Effector memory CD4-positive, alpha-beta T cell (primary cell): Measurements from ENCODE around the gene CYSLTR2.

Experiments
- DNase-seq, 3 donors: peaks; one replicate each; pipeline ENCODE4 v3.0.0-alpha.2; 2020
- H3K27ac ChIP-seq: 2 replicates; pipeline ENCODE4 v1.7.0; 2013; ENCODE audit warnings: mild to moderate bottlenecking, low read length, moderate library complexity; ENCODE audit not compliant: insufficient read depth, poor library complexity, severe bottlenecking
- H3K27me3 ChIP-seq: replicated peaks from 2 replicates; pipeline ENCODE4 v1.7.0; 2013; ENCODE audit warnings: mild to moderate bottlenecking, low read length; ENCODE audit not compliant: insufficient read depth, control insufficient read depth, poor library complexity, severe bottlenecking
- H3K36me3 ChIP-seq: 2 replicates; pipeline ENCODE4 v1.7.0; 2013; ENCODE audit warnings: mild to moderate bottlenecking, low read length, moderate library complexity; ENCODE audit not compliant: control insufficient read depth, insufficient read depth
- H3K4me1 ChIP-seq: 2 replicates; pipeline ENCODE4 v1.7.0; 2013; ENCODE audit warnings: low read length, mild to moderate bottlenecking; ENCODE audit not compliant: control insufficient read depth, insufficient read depth, poor library complexity, severe bottlenecking
- H3K4me3 ChIP-seq: 2 replicates; pipeline ENCODE4 v1.7.0; 2013; ENCODE audit warnings: low read length, low read depth, mild to moderate bottlenecking; ENCODE audit not compliant: insufficient read depth, poor library complexity, severe bottlenecking
- H3K9me3 ChIP-seq: 2 replicates; pipeline ENCODE4 v1.7.0; 2013; ENCODE audit warnings: mild to moderate bottlenecking, low read length, moderate library complexity; ENCODE audit not compliant: control insufficient read depth
- total RNA-seq, 3 donors: gene quantifications; one replicate each; lab custom pipeline; 2026; lab: John Stamatoyannopoulos, UW

CYSLTR2 gene
- 8.6 to 11.8 (median 9.0) reads per million in 3 donors for total RNA-seq

- H3K4me3 ChIP-seq, result peak within 1 kb of the TSS; percentile 49
- peak within 1 kb of the TSS; percentile 83 for H3K27ac ChIP-seq
- peaks cover 6% of the 10 kb centered on the region for H3K4me1 ChIP-seq
- H3K36me3 ChIP-seq, result no peaks in the 10 kb centered on the region
- DNase-seq, result peak in 2 of 3 donors; percentile 7 to 21
- H3K27me3 ChIP-seq, result no peaks in the 10 kb centered on the region
- H3K9me3 ChIP-seq, result no peaks in the 10 kb centered on the region
Observed at GRCh38 chr13:48653472-48653939, at the start of gene CYSLTR2. Gene CYSLTR2, plus strand, starts transcription at chr13:48653929. Its CDS starts 52,889 bp downstream, at chr13:48706818.

GRCh38 chr13:48615049-48615448, 38.7 kb upstream of the CYSLTR2 start:
- no peaks in the 10 kb centered on the region for H3K27me3 ChIP-seq
- H3K27ac ChIP-seq, result no peak overlapping the region
- no peak overlapping the region for H3K4me3 ChIP-seq
- DNase-seq, result no peak
- no peaks in the 10 kb centered on the region for H3K4me1 ChIP-seq
- H3K36me3 ChIP-seq, result no peaks in the 10 kb centered on the region
- no peaks in the 10 kb centered on the region for H3K9me3 ChIP-seq

GRCh38 chr13:48618937-48619336, 34.8 kb upstream of the CYSLTR2 start:
- no peak overlapping the region for H3K4me3 ChIP-seq
- H3K4me1 ChIP-seq, result no peaks in the 10 kb centered on the region
- H3K9me3 ChIP-seq, result no peaks in the 10 kb centered on the region
- no peak for DNase-seq
- H3K27ac ChIP-seq, result no peak overlapping the region
- no peaks in the 10 kb centered on the region for H3K27me3 ChIP-seq
- no peaks in the 10 kb centered on the region for H3K36me3 ChIP-seq

- Histone ChIP-seq H3K27ac (no peak overlapping the region), H3K9me3 (no peaks in the 10 kb centered on the region), H3K4me3 (no peak overlapping the region), H3K4me1 (no peaks in the 10 kb centered on the region), H3K36me3 (no peaks in the 10 kb centered on the region), H3K27me3 (no peaks in the 10 kb centered on the region)
- no peak for DNase-seq
Observed at GRCh38 chr13:48621056-48621455, 32.7 kb upstream of the CYSLTR2 start.

GRCh38 chr13:48624016-48624415, 29.7 kb upstream of the CYSLTR2 start:
- Histone ChIP-seq H3K4me1 (no peaks in the 10 kb centered on the region), H3K27ac (no peak overlapping the region), H3K36me3 (no peaks in the 10 kb centered on the region), H3K9me3 (no peaks in the 10 kb centered on the region), H3K27me3 (no peaks in the 10 kb centered on the region), H3K4me3 (no peak overlapping the region)
- no peak for DNase-seq

- DNase-seq, result no peak
- Histone ChIP-seq H3K9me3 (no peaks in the 10 kb centered on the region), H3K4me3 (no peak overlapping the region), H3K36me3 (no peaks in the 10 kb centered on the region), H3K27ac (no peak overlapping the region), H3K27me3 (no peaks in the 10 kb centered on the region), H3K4me1 (no peaks in the 10 kb centered on the region)
Observed at GRCh38 chr13:48624858-48625257, 28.9 kb upstream of the CYSLTR2 start.

GRCh38 chr13:48625413-48626076, 28.2 kb upstream of the CYSLTR2 start:
- no peak overlapping the region for H3K27ac ChIP-seq
- H3K27me3 ChIP-seq, result no peaks in the 10 kb centered on the region
- H3K4me3 ChIP-seq, result no peak overlapping the region
- no peak for DNase-seq
- no peaks in the 10 kb centered on the region for H3K9me3 ChIP-seq
- no peaks in the 10 kb centered on the region for H3K36me3 ChIP-seq
- H3K4me1 ChIP-seq, result no peaks in the 10 kb centered on the region

GRCh38 chr13:48626077-48626449, 27.7 kb upstream of the CYSLTR2 start:
- H3K4me1 ChIP-seq, result no peaks in the 10 kb centered on the region
- no peak overlapping the region for H3K27ac ChIP-seq
- H3K27me3 ChIP-seq, result no peaks in the 10 kb centered on the region
- DNase-seq, result no peak
- H3K4me3 ChIP-seq, result no peak overlapping the region
- H3K9me3 ChIP-seq, result no peaks in the 10 kb centered on the region
- H3K36me3 ChIP-seq, result no peaks in the 10 kb centered on the region

GRCh38 chr13:48626726-48627451, 26.8 kb upstream of the CYSLTR2 start:
- no peaks in the 10 kb centered on the region for H3K36me3 ChIP-seq
- H3K4me1 ChIP-seq, result no peaks in the 10 kb centered on the region
- no peaks in the 10 kb centered on the region for H3K27me3 ChIP-seq
- no peak overlapping the region for H3K27ac ChIP-seq
- no peaks in the 10 kb centered on the region for H3K9me3 ChIP-seq
- no peak overlapping the region for H3K4me3 ChIP-seq
- no peak for DNase-seq

- Histone ChIP-seq H3K9me3 (no peaks in the 10 kb centered on the region), H3K36me3 (no peaks in the 10 kb centered on the region), H3K4me1 (no peaks in the 10 kb centered on the region), H3K27ac (no peak overlapping the region), H3K4me3 (no peak overlapping the region), H3K27me3 (no peaks in the 10 kb centered on the region)
- no peak for DNase-seq
Observed at GRCh38 chr13:48629277-48629676, 24.5 kb upstream of the CYSLTR2 start.
